ENCODE results near the gene RALGPS1. TPM values are rescaled to one million over a fixed set of nuclear protein-coding genes. Genes with fewer than 3 reads are reported as not detected.

The RALGPS1 gene
- total and polyA plus RNA-seq, 3 experiments from 2014 or later = 1.6 to 3.2 (median 2.4) TPM

DNA sequence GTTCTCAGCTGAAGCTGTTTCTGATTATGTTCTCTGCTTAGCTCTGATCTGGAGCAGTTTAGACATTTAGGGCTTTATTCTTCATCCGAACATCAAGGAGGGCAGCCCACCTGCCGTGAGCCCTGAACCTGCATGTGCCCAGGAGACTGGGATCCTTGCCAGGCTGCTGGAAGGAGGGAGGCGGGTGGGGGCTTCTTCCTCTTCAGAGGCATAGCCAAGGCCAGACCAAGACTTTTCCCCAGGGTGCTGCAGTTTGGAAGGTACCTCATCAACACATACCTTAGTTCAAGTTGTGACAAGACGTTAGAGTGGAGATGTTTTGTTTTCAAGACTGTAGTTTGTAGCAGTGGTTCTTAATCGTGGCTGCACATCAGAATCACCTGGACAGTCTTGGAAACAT lies 64.9 kb downstream of the RALGPS1 start:
- Histone ChIP-seq H3K36me3 (ENCODE audit: insufficient read depth, low read length) (no peaks in the 10 kb centered on the region), H3K4me1 (ENCODE audit: insufficient read depth, low read length) (peaks cover 22% of the 10 kb centered on the region), H3K4me3 (ENCODE audit: low read length) (no peak overlapping the region), H3K9me3 (ENCODE audit: low read length) (peaks cover 5% of the 10 kb centered on the region), H3K27ac (ENCODE audit: low read depth, low read length) (no peak overlapping the region), H3K27me3 (ENCODE audit: insufficient read depth, low read length, poor library complexity, severe bottlenecking) (no peaks in the 10 kb centered on the region)
- Mint-ChIP-seq H3K9me3 (peaks cover 0 to 6% (median 0%) of the 10 kb centered on the region in 5 donors), H3K4me1 (peaks cover 41 to 56% (median 55%) of the 10 kb centered on the region in 3 donors), H3K36me3 (peaks cover 0 to 6% (median 6%) of the 10 kb centered on the region in 3 donors), H3K27ac (peak overlapping the region in 3 of 8 donors; percentile 42 to 62 (median 51)), H3K4me3 (no peak overlapping the region), H3K27me3 (peaks cover 0 to 4% of the 10 kb centered on the region in 2 donors)
- ChIA-PET POLR2A (no interaction called here), CTCF (no interaction called here)
- no peak for DNase-seq

DNA sequence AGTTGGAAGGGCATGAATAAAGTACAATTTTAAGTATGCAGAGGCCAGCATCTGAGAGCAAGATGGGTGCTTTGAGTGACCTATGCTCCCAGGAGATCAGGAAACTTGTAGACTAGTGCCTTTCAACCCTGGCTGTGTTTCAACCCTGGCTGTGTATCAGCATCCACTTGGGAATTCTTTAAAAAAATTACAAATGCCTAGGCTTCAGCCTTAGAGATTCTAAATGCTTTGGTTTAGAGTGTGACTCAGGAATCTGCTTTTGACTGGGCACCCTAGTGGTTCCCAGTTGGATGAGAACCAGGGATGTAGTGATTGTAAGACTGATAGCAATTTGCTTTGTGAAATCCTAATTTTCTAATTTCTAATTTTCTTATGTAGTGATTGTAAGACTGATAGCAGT lies 65.6 kb downstream of the RALGPS1 start:
- Histone ChIP-seq H3K36me3 (ENCODE audit: insufficient read depth, low read length) (no peaks in the 10 kb centered on the region), H3K4me3 (ENCODE audit: low read length) (no peak overlapping the region), H3K9me3 (ENCODE audit: low read length) (peaks cover 5% of the 10 kb centered on the region), H3K27ac (ENCODE audit: low read depth, low read length) (no peak overlapping the region), H3K4me1 (ENCODE audit: insufficient read depth, low read length) (peaks cover 30% of the 10 kb centered on the region), H3K27me3 (ENCODE audit: insufficient read depth, low read length, poor library complexity, severe bottlenecking) (no peaks in the 10 kb centered on the region)
- H3K9me3 Mint-ChIP-seq = peaks cover 0 to 6% (median 0%) of the 10 kb centered on the region in 5 donors
- H3K27me3 Mint-ChIP-seq = peaks cover 0 to 9% of the 10 kb centered on the region in 2 donors
- peaks cover 49 to 64% (median 63%) of the 10 kb centered on the region in 3 donors for H3K4me1 Mint-ChIP-seq
- CTCF ChIA-PET = no interaction called here
- DNase-seq = no peak
- peaks cover 0 to 6% (median 6%) of the 10 kb centered on the region in 3 donors for H3K36me3 Mint-ChIP-seq
- POLR2A ChIA-PET = no interaction called here
- H3K4me3 Mint-ChIP-seq = no peak overlapping the region
- H3K27ac Mint-ChIP-seq = peak overlapping the region in 3 of 8 donors; percentile 15 to 48 (median 22)

DNA sequence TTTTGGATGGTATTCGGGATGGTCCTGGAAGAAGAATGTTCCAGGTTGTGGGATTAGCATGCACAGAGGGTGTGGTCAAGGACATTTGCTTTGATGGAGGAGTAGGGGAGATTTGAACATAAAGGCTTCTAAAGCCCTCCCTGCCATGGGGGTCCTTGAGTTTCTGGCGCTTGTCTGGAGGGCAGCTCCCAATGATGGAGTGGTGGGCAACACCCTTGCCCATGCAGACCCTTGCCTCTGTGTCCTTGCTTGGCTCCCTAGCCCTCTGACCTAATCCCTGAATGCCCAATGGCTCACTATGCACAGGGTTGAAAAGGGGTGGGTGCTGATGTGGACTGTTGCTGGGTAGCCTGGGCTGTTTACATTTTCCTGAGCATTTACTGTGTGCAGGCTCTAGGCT lies 66.6 kb downstream of the RALGPS1 start:
- peaks cover 0 to 6% (median 0%) of the 10 kb centered on the region in 5 donors for H3K9me3 Mint-ChIP-seq
- ChIA-PET CTCF (no interaction called here), POLR2A (no interaction called here)
- peaks cover 0 to 11% of the 10 kb centered on the region in 2 donors for H3K27me3 Mint-ChIP-seq
- H3K27ac ChIP-seq (ENCODE audit: low read depth, low read length) = no peak overlapping the region
- peaks cover 5% of the 10 kb centered on the region for H3K9me3 ChIP-seq (ENCODE audit: low read length)
- DNase-seq = no peak
- peaks cover 39% of the 10 kb centered on the region for H3K4me1 ChIP-seq (ENCODE audit: insufficient read depth, low read length)
- H3K4me3 ChIP-seq (ENCODE audit: low read length) = no peak overlapping the region
- H3K36me3 Mint-ChIP-seq = peaks cover 0 to 6% (median 5%) of the 10 kb centered on the region in 3 donors
- H3K36me3 ChIP-seq (ENCODE audit: insufficient read depth, low read length) = no peaks in the 10 kb centered on the region
- no peaks in the 10 kb centered on the region for H3K27me3 ChIP-seq (ENCODE audit: insufficient read depth, low read length, poor library complexity, severe bottlenecking)
- peaks cover 56 to 74% (median 72%) of the 10 kb centered on the region in 3 donors for H3K4me1 Mint-ChIP-seq
- peak overlapping the region in 4 of 8 donors; percentile 35 to 84 (median 65) for H3K27ac Mint-ChIP-seq
- no peak overlapping the region for H3K4me3 Mint-ChIP-seq

DNA sequence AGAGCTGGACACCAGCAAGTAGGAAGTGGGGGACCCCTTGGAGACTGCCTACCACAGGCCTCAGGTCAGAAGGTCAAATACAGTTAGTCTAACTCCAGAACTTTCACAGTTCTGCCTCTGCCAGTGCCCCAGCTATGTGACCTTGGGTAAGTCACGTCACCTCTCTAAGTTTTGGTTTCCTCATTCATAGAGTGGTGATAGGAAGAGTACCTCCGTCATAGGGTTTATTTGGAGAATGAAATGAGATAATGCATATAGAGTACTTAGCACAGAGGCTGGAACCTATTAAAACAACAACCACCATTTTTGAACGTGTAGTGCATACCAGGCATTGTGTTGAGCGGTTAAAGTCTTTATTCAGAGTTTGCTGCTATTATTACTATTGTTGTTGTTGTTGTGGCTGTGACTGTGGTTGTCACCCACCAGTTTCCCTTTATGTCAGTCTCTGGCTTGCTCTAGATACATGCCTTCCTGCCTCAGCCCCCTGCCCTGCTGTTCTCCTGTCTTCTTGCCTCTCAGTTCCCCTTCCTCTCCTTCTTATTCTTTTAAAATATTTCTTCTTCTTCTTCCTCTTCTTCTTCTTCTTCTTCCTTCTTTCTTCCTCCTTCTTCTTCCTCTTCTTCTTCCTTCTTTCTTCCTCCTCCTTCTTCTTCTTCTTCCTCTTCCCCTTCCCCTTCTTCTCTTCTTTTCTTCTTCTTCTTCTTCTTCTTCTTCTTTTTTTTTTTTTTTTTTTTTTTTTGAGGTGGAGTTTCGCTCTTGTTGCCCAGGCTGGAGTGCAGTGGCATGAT lies 67.8 kb downstream of the RALGPS1 start:
- Mint-ChIP-seq H3K36me3 (peaks cover 0 to 6% (median 0%) of the 10 kb centered on the region in 3 donors), H3K4me1 (peaks cover 68 to 86% (median 84%) of the 10 kb centered on the region in 3 donors), H3K27me3 (peaks cover 0 to 11% of the 10 kb centered on the region in 2 donors), H3K4me3 (peak overlapping the region; percentile 1 to 75 (median 70)), H3K9me3 (peaks cover 0 to 6% (median 0%) of the 10 kb centered on the region in 5 donors), H3K27ac (peak overlapping the region; percentile 16 to 92 (median 80))
- CTCF ChIA-PET = no interaction called here
- peak in 4 of 5 donors; percentile 31 to 66 (median 49) for DNase-seq
- Histone ChIP-seq H3K27me3 (ENCODE audit: insufficient read depth, low read length, poor library complexity, severe bottlenecking) (no peaks in the 10 kb centered on the region), H3K27ac (ENCODE audit: low read depth, low read length) (no peak overlapping the region), H3K4me1 (ENCODE audit: insufficient read depth, low read length) (peaks cover 50% of the 10 kb centered on the region), H3K36me3 (ENCODE audit: insufficient read depth, low read length) (no peaks in the 10 kb centered on the region), H3K9me3 (ENCODE audit: low read length) (peaks cover 5% of the 10 kb centered on the region), H3K4me3 (ENCODE audit: low read length) (no peak overlapping the region)
- POLR2A ChIA-PET = no interaction called here

DNA sequence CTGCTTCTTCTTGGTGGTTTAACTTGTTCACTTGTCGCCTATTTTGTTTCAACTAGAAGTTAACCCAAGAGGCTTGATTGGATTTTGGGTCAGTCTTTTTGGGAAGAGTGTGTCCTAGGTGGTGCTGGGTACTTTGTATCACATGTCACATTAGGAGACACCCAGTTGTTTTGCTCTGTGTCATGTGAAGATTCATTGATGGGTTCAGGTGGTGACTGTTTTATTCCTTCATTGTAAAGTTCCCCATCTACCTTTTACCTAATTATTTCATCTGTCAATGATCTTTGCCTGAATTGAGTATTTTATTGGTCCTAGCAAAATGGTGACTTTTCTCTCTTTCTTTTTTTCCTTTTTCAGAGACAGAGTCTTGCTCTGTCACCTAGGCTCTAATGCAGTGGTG lies 69.2 kb downstream of the RALGPS1 start:
- Mint-ChIP-seq H3K4me3 (peak overlapping the region; percentile 1 to 57 (median 30)), H3K27me3 (peaks cover 3 to 13% of the 10 kb centered on the region in 2 donors), H3K4me1 (peaks cover 82 to 98% (median 97%) of the 10 kb centered on the region in 3 donors), H3K27ac (peak overlapping the region in 5 of 8 donors; percentile 37 to 88 (median 81)), H3K36me3 (peaks cover 0 to 6% (median 0%) of the 10 kb centered on the region in 3 donors), H3K9me3 (peaks cover 0 to 6% (median 0%) of the 10 kb centered on the region in 5 donors)
- no peak overlapping the region for H3K4me3 ChIP-seq (ENCODE audit: low read length)
- POLR2A ChIA-PET = no interaction called here
- DNase-seq = no peak
- H3K27me3 ChIP-seq (ENCODE audit: insufficient read depth, low read length, poor library complexity, severe bottlenecking) = no peaks in the 10 kb centered on the region
- H3K27ac ChIP-seq (ENCODE audit: low read depth, low read length) = no peak overlapping the region
- H3K9me3 ChIP-seq (ENCODE audit: low read length) = peaks cover 5% of the 10 kb centered on the region
- CTCF ChIA-PET = no interaction called here
- H3K4me1 ChIP-seq (ENCODE audit: insufficient read depth, low read length) = peaks cover 64% of the 10 kb centered on the region
- no peaks in the 10 kb centered on the region for H3K36me3 ChIP-seq (ENCODE audit: insufficient read depth, low read length)

DNA sequence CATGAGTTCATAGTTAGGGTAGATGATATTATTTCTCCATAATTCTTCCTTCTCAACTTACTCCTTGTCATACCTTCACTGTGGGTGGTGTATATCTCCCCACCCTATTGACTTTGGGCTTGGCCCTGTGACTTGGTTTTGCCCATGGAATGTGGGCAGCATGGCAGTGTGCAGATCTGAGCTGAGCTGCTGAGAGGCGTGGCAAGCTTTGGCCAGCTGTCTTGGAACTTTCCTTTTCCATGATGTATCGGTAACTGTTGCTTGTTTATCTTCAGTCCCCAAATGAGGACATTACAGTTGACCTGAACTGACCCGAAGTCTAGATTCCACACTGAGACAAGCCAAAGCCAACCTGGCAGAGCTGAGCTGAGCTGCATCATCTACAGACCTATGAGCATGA lies 70.4 kb downstream of the RALGPS1 start:
- Mint-ChIP-seq H3K27me3 (peaks cover 8 to 19% of the 10 kb centered on the region in 2 donors), H3K9me3 (peaks cover 0 to 6% (median 0%) of the 10 kb centered on the region in 5 donors), H3K4me1 (peaks cover 81 to 95% (median 94%) of the 10 kb centered on the region in 3 donors), H3K27ac (peak overlapping the region in 4 of 8 donors; percentile 43 to 62 (median 54)), H3K36me3 (peaks cover 0 to 6% (median 0%) of the 10 kb centered on the region in 3 donors), H3K4me3 (peak overlapping the region in 2 of 7 donors; percentile 7 to 10)
- Histone ChIP-seq H3K27ac (ENCODE audit: low read depth, low read length) (no peak overlapping the region), H3K4me1 (ENCODE audit: insufficient read depth, low read length) (peaks cover 72% of the 10 kb centered on the region), H3K27me3 (ENCODE audit: insufficient read depth, low read length, poor library complexity, severe bottlenecking) (peaks cover 9% of the 10 kb centered on the region), H3K4me3 (ENCODE audit: low read length) (no peak overlapping the region), H3K36me3 (ENCODE audit: insufficient read depth, low read length) (no peaks in the 10 kb centered on the region), H3K9me3 (ENCODE audit: low read length) (peaks cover 5% of the 10 kb centered on the region)
- DNase-seq = no peak
- POLR2A ChIA-PET = interaction anchor here (1.9 kb wide), 1 partner anchor 20 kb away, joined by 10 read pairs; no protein-coding TSS in a partner anchor
- CTCF ChIA-PET = no interaction called here

DNA sequence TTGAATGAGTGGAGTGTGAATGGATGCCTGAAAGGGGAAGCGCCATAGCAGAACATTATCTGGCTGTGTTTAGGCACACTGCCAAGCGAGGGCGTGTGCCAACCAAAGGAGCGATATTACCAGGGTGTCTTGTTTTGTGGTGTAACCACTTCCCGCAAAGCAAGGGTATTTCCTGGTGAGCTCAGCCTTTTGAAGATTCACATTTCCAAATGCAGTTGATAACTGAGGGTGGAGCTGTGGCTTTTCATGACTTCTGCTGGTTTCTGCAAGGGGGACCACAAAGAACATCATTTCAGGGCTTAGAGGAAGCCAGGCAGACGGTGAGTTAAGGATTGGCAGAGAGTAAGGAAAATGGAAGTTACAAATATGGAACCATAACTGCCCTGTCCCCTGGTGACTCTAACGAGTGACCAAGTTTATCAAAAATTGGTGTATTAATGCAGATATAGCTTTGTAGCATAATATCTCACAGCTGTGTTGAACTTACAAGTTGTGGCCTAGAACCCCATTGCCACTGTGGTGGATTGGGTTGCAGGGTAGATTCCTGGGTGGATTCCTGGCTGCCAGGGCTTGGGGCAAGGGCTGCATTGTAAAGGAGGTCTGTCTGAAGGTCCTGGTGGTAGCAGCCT lies 71.4 kb downstream of the RALGPS1 start:
- no peaks in the 10 kb centered on the region for H3K36me3 ChIP-seq (ENCODE audit: insufficient read depth, low read length)
- peaks cover 15% of the 10 kb centered on the region for H3K27me3 ChIP-seq (ENCODE audit: insufficient read depth, low read length, poor library complexity, severe bottlenecking)
- peak; percentile 70 to 94 (median 92) for DNase-seq
- peaks cover 72% of the 10 kb centered on the region for H3K4me1 ChIP-seq (ENCODE audit: insufficient read depth, low read length)
- peak overlapping the region; percentile 27 to 97 (median 84) for H3K27ac Mint-ChIP-seq
- peak overlapping the region; percentile 14 to 78 (median 62) for H3K4me3 Mint-ChIP-seq
- peak overlapping the region; percentile 37 for H3K4me3 ChIP-seq (ENCODE audit: low read length)
- ChIA-PET CTCF (interaction anchor here (0.6 to 1.6 kb wide), 7 partner anchors 21 to 229 kb away, joined by 3 to 6 read pairs (median 3); no protein-coding TSS in a partner anchor), POLR2A (interaction anchor here (0.5 to 1.9 kb wide), 4 partner anchors 19 to 627 kb away, joined by 3 to 10 read pairs (median 3); no protein-coding TSS in a partner anchor)
- H3K4me1 Mint-ChIP-seq = peaks cover 79 to 93% (median 91%) of the 10 kb centered on the region in 3 donors
- peaks cover 18 to 28% of the 10 kb centered on the region in 2 donors for H3K27me3 Mint-ChIP-seq
- H3K9me3 Mint-ChIP-seq = peaks cover 0 to 6% (median 0%) of the 10 kb centered on the region in 5 donors
- H3K9me3 ChIP-seq (ENCODE audit: low read length) = peaks cover 5% of the 10 kb centered on the region
- H3K36me3 Mint-ChIP-seq = peaks cover 0 to 13% (median 2%) of the 10 kb centered on the region in 3 donors
- H3K27ac ChIP-seq (ENCODE audit: low read depth, low read length) = peak overlapping the region; percentile 7

Data from CD8-positive, alpha-beta memory T cell (primary cell).